Kasumi-1 (cell line): ENCODE results near the gene AGFG2.
A peak's percentile ranks its signal among the peaks of the same experiment; 100 is the strongest.
"Not testable (repeated sequence)": the region's sequence is repeated elsewhere in the genome, so short reads cannot be mapped to it uniquely, and the experiment has no call there.

Experiments
- DNase-seq, 2 experiments: peaks; one replicate each; lab custom pipeline; 2025; lab: John Stamatoyannopoulos, UW

AGFG2 gene

GRCh38 chr7:100552532-100552931 lies 13.5 kb downstream of the AGFG2 start:
- DNase-seq = no peak

DNA sequence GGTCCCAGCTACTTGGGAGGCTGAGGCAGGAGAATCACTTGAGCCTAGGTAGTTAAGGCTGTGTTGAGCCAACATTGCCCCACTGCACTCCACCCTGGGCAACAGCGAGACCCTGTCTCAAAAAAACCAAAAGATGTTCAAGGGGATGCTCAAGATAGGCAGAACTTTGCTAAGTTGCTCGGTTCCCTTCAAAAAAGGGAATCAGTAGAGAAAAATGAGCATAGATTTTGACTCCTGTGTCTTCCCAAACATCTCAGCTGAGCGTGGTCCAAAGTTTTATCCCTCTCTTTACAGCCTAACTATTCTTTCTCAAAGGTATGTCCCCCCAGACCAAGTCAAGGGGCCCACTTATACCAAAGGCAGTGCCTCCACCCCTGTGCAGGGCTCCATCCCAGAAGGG lies 14.0 kb downstream of the AGFG2 start:
- DNase-seq = no peak

DNA sequence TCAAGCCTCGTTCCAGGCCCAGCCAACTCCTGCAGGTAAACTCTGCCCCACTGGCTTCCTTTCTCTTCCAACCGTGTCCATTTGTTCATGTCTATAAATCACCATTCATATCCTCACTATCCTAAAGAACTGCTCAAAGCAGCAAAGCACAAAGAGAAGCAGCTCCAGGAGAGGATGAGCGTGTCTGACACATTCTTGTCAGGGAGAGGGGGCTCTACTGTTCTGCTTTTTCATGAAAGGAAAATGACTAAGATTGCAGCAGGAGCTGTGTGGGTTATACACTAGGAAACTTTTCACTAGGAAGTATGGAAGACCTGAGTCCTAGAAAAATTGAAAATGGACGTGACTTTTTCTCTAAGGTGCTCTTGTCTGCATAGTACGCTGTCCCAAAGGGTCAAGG lies 16.7 kb downstream of the AGFG2 start:
- DNase-seq = no peak

DNA sequence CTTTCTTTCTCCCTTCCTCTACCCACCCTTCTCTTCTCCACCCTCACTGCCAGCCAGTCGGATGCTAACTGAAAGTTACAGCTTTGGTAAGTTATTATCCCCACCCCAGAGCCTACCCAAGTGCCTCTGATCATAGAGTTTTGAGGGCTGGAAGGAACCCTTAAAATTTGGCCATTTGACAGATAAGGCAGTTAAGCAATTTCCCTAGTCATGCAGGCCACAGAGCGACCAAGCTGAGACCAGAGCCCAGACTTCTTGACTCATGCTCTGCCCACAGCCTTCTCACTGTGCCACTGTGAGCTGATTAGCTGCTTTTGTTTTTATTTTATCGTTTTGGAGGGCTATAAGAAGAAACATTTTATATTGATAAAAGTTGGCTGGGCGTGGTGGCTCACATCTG lies 17.5 kb downstream of the AGFG2 start:
- DNase-seq = peak; percentile 15 to 46

DNA sequence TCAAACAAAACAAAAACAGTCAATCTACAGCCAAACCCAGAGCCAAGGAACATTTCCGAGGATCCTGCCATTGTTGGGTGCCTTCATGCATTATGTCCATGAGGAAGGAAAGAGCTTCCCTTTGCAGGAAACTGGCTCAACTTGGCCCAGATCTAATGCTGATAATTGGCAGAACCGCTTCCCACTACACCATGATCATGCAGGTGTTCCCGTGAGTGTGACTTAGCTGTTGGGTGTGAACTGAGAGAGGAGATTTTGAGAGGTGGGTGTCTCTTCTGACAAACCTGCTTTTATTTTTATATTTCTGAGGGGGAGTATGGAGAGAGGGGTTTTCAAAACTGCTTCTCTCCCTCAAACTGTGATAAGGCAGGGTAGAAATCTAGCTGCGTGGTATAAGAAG lies 20.1 kb downstream of the AGFG2 start:
- DNase-seq = no peak

DNA sequence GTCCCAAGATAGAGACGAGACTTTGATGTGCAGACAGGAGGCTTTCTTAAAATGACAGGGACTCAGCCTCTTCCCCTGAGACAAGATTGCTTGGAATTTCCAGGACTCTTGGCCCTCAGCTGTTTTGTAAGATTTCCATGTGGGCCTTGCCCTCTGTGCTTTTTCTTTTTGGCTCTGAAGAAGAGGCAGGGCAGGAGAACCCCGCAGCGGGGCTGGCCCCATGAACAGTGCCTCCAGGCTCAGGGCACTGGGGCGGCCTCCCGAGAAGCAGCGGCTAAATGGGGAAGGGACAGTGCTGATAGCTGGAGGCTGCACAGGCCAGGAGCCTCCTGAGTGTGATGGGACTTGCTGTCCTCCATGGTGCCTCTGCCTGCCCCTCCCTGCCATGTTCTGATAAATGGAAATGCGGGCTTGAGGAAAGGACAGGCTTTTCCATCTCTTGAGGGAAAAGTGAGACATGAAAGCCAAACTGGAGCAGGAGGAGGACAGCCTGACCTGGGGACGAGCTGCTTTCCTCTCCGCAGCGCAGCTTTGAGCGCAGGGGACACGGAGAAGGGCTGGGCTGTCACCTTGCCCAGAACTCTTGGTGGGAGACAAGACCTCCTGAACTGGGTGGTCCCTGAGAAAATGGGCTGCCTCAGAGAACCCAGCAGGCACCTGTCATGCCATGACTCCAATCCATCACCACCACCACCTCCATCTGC lies 22.6 kb downstream of the AGFG2 start:
- no peak for DNase-seq

DNA sequence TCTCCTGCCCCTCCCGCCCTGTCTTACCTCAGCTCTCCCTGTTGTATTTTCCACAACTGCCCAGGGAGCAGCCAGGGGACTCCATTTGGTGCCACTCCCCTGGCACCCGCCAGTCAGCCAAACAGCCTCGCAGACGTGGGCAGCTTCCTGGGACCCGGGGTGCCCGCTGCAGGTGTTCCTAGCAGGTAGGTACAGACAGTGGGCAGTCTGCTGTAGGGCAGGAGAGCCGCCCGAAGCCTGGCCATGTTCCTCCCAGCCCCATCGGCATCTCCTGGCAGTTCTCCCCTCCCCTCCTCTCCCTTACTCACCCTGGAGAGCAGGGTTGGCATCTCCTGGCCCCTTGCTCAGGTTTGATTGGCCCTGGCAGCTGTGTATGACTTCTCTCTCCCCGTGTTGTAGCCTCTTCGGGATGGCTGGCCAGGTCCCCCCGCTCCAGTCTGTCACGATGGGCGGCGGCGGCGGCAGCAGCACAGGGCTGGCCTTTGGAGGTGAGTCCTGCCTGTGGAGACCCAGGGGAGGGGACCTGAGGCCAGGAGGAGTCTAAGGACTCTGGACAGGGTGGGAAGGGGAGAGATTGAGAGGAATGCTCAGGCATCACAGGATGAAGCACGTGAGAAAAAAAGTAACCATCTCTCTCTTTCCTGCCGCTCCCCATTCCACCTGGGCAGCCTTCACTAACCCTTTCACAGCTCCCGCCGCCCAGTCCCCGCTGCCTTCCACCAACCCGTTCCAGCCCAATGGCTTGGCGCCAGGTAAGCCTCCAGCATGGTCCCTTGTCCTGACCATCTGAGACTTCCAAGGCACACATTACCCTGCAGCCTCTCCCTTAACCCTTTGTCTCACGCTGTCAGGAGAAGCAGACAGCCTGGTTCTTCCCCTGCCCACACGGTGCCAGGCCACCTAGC lies 23.4 kb downstream of the AGFG2 start:
- DNase-seq = no peak

DNA sequence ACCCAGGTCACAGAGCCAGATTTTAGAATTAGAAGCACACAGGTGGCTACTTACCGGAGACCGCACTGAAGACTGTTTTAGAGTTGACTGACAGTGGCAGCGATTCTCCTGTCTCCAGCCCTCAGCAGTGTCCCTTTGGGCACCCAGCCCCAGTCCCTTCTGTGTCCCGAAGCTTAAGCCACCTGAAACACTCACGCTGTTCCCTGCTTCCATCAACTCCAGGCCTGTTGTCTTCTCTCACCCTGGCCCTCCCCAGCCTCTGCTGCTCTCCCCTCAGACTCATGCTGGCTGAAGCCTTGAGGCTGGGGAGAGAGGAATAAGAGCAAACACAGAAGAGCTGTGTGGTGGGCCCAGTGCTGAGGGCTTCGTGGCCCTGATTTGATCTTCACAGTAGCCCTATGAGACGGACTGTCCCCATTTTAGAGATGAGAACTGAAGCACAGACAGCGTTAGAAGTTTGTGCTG lies 24.1 kb downstream of the AGFG2 start:
- no peak for DNase-seq

GRCh38 chr7:100563809-100564400 lies 24.9 kb downstream of the AGFG2 start:
- peak; percentile 82 to 83 for DNase-seq

- DNase-seq = not testable (repeated sequence)
Observed at GRCh38 chr7:100564405-100564804, 25.4 kb downstream of the AGFG2 start.

DNA sequence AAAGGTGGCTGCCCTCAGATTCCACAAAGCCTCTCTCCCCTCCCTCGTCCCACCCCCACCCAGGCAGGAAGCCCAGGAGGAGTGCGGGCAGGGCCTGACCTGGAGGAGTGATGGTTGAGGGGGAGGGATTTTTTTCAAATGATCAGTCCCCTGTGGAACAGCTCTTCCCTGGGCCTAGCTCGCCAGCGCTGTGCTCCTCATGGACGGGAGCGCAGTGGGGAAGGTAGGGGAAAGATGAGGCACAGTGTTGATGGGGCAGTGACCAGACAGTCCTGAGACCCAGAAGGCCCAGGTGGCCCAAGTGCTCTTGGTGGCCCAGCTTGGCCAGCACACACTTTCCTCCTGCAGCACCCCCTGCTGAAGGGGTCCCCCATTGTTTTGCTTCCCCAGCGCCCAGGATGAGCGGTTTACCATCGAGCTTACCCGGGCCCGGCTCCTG lies 26.1 kb downstream of the AGFG2 start:
- no peak for DNase-seq

DNA sequence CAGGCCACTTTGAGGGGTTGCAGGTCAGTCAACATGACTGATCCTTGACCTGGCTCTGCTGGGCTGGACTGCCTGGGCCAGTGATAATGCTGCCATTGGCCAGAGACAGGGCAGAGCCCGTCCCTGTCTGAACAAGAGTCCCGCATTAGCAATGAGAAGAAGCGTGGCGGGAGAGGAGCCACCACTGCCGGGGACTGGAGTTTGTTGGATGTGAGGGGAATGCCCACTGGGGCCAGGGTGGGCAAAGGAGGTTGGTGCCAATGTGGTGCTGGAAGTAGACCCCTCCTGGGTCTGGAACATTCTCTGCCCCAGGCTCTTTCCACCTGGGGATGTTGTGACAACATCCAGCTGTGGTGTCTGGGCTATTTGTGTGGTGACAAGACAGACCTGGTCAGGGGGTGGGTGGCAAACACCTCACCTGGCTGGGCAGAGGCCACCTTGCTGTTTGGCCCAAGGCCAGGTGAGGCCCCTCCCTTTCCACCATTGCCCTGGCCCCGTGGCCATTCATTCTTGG lies 27.1 kb downstream of the AGFG2 start:
- no peak for DNase-seq

GRCh38 chr7:100567031-100567730 lies 28.2 kb downstream of the AGFG2 start:
- no peak for DNase-seq

- DNase-seq = no peak
Observed at GRCh38 chr7:100567751-100568175, 28.8 kb downstream of the AGFG2 start.

DNA sequence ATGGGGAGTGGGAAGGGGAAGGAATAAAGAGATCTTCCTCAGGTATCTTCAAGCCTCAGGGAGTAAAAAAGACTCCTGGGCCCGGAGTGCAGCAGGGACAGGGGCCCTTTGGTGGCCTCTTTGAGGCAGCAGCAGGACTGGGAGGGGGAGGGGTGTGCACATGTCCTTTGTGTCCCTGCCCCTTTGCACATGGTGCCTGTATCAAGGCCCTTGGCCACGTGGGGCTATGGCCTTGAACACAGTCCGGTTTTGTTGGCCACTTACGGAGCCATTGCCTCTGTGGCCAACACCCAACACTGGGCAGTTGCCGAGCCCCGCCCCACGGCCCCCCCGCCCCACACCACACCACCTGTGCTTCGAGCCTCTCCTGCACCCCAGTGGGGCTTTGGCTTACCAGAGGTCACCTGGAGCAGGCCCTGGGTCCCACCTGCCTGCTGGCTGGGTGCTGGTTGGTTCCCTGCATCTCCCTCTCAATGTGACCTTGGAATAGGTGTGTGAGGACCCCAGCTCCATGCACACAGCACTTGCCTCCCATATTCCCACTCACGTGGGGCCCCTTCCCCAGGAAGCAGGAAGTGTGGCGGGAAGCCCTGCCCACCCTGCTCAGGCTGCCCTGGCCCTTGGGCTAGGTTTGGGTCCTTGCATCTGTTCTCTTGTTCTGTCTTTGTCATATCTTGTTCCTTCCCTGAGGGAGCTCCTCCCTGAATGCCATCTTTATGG lies 29.3 kb downstream of the AGFG2 start:
- no peak for DNase-seq

DNA sequence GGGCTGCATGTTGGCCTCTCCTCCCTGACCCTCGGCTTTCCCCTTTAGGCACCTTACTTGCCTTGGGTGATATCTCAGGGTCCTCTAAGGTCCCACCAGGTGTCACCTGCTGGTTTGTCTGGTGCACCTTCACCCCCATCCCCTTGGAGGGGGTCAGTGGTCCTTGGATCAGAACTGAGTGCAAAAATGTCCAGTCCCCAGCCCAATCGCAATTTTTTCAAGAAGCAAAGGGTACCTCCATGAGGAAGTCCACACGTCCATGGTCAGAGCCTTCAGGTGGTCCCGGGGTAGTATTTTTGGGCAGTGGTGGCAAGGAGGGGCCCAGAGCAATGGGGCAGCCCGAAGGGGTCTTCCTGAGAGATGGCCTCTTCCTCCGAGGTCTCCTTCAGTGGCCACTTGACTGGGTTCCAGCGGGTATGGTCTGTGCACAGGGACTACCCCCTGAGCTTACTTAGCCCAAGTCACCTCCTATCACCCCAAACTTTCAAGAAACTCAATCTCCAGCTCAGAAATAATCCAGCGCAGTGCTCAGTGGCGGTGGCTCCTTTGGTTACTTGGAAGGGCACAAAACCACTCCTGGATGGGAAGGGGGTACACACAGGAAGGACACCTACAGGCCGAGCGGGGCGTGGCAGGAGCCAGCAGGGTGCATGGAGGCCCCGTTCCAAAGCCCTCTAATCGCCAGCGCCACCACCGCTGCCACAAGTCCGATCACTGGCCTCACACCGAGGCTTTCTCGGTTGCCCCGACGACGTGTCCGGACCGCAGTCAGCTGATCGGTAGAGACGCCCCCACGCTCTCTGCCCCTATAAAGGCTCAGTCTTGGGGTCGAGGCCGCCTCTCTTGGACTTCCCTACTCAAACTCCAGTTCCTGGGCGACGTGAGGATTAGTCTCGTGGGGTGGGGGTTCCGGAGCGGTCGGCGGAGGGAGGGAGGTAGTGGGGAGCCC lies 30.2 kb downstream of the AGFG2 start:
- peak; percentile 66 to 79 for DNase-seq

DNA sequence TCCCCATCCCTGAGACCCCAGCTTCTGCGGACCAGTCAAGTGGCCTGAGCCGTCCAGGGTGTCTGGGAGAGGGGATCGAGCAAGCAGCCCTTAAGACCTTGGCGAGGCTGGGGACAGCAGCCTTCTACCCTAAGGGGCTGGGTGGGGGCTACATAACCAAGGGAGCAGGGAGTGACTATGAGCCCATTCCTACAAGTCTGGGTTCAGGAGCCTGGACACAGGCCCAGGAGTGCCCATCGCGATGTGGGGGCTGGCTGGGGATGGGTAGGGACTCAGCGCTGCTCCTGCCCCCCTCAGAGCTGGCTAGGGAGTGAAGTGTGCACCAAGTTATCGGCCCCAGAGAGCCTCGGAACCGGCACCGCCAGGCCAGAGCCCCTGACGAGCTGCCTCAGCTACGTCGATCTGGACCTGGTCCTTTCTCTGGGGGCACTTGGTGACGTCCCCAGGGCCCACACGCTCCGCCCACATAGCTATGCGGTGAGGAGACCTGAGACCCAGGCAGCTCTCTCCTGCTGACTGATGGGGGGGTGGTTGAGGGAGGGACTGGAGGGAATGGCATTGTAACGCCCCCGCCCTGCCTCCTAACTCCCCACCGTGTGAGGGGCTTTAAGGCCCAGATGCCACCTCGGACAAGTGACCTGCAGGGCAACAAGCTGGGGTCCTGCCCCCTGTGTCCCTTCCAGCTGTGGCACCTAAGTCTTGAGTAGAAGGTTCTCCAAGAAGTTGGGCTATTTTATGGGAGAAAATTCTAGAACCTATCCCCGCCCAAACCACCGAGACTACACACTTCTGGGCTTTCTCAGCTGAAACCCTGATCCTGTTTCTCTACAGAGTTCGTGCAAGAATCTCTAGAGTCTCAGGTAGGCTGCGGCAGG lies 32.2 kb downstream of the AGFG2 start:
- no peak for DNase-seq

DNA sequence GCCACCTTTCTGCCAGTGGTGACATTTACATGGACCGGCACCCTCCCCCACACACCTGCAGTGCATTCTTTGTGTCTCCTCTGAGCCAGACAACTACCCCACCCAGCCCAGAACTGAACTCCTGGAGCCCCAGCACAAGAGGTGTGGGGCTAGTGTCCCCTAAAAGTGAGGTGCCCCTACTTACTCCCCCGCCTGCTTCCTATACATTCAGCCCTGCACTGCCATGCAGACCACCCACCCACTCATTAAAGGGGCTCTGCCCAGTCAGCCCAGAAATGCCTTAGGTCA lies 32.8 kb downstream of the AGFG2 start:
- DNase-seq = no peak

GRCh38 chr7:100572281-100572948 lies 33.4 kb downstream of the AGFG2 start:
- no peak for DNase-seq
